HTR-8/SVneo (cell line): ENCODE results near the gene WDR82.

Experiments
- DNase-seq: peaks from one replicate; pipeline ENCODE4 v3.0.0; 2011; ENCODE audit warnings: low spot score, mixed read lengths; ENCODE audit not compliant: insufficient read length
- FAIRE-seq: peaks from 2 replicates; lab custom pipeline; 2011; peaks lifted over from hg19 to GRCh38; lab: Jason Lieb, UNC

WDR82 gene

DNA sequence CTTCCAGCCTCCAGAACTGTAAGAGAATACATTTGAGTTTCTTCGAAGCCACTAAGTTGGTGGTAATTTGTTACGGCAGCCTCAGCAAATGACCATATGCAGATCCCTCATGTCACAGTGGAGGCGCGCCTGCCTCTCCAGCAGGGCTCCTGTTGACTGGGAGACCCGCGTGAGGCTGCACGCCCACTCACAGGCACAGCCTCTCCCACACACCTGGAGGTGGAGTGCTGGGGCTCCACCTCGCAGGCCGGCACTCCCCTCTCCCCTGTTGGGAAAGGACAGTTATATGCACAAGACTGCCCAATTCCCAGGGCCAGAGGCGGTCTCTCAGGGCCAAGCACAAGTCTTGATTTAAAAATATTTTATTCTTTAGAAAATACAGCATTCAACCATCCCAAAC lies 50.2 kb downstream of the WDR82 start:
- FAIRE-seq = no peak
- DNase-seq = no peak

DNA sequence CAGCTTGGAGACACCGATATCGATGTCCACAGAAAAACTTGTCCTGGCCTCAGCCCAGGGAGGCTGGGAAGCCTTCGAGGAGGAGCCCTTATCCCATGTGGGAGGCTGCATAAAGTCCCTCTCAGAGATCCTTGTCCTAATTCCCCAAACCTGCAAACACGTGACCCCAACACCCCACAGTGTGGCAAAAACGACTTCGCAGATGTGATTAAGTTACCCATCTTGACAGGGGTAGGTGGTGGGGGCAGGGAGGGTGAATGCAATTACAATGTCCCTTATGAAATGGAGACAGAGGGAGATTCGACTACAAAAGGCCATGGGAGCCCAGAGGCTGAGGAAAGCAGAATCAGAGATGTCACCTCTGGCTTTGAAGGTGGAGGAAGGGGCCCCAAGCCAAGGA lies 50.7 kb downstream of the WDR82 start:
- DNase-seq (no peak), FAIRE-seq (no peak)

DNA sequence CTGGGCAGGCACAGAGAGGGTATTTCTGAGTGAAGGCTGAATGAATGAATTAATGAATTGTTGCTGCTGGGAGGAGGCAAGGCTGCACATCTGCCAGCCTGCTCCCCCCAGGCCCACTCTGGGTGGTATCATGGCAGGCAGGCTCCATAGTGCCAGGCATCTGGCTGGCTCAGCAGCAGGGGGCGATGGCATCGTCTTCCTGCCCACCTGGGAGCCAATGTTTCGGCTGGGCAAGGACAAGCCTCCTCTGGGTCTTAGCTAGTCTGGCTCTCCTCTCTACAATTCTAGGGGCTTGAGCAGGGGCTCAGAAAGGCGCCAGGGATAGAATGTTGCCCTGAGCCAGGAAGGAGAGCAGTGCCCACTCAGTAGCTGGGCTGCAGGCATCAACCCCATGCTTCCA lies 51.3 kb downstream of the WDR82 start:
- peak; percentile 69 for FAIRE-seq
- no peak for DNase-seq

DNA sequence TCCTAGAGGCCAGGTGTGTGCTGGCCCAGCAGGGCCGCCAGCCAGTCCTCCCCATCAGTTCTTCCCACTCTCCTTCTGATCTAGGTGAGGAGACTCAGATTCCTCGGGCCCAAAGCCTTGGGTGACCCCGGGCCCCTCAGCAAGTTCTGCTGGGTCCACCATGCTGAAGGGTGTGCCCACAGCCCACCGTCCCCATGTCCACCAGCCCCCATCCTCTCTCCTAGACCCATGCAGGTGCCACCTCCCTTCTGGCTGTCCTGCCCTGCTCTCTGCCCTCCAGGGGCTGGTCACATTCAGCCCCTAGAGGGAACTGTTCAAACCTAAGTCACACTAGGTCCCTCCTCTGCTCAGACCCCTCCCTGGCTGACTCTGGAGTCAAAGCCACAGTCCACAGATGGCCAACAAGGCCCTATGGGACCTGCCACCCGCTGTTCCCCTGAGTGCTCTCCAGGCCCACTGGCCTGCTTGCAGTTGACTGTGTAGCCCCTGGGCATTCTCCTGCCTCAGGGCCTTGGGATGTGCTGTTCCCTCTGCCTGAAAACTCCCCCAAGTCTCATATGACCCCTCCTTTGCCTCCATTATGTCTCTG lies 52.1 kb downstream of the WDR82 start:
- no peak for DNase-seq
- no peak for FAIRE-seq

DNA sequence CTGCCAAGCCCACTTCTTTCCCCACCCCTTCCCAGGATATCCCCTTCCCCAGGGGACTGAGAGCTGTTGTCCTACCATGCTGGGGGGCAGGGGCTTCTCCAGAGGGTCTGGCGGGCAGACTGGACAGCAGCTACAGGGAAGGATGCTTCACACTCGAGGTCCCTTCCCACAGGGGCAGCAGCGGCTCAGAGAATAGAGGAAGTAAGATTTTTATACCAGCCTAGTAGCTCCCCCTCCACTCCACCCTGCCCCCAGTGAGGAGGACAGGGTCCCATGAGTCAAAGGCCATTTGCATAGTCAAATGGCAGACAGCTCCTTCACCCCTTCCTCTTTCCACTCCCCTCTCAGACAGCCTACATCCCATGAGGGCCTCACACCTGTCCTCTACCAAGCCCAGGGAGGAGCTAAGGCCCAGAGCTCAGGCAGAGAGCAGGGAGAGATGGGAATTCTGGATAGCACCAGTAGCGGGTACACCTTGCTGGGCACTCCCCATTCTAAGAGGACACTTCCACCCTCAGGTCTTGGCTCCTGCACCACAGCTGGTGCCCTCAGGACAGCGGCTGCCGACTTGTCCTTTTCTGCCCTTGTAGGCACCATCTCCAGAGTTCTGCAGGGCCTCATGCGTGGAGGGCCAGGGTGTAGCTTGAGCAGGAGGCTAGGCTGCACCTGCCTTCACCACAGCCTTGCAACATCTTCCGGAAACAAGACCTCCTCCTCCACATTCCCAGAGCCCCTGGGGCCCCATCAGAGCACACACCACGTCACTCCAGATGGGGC lies 52.8 kb downstream of the WDR82 start, which contains the start of gene TLR9:
TLR9 (minus strand) TSS at position 194 of the 777 bp plus-strand sequence; CDS start at position 78, 116 bp downstream.
- FAIRE-seq (peak; percentile 38), DNase-seq (no peak)

DNA sequence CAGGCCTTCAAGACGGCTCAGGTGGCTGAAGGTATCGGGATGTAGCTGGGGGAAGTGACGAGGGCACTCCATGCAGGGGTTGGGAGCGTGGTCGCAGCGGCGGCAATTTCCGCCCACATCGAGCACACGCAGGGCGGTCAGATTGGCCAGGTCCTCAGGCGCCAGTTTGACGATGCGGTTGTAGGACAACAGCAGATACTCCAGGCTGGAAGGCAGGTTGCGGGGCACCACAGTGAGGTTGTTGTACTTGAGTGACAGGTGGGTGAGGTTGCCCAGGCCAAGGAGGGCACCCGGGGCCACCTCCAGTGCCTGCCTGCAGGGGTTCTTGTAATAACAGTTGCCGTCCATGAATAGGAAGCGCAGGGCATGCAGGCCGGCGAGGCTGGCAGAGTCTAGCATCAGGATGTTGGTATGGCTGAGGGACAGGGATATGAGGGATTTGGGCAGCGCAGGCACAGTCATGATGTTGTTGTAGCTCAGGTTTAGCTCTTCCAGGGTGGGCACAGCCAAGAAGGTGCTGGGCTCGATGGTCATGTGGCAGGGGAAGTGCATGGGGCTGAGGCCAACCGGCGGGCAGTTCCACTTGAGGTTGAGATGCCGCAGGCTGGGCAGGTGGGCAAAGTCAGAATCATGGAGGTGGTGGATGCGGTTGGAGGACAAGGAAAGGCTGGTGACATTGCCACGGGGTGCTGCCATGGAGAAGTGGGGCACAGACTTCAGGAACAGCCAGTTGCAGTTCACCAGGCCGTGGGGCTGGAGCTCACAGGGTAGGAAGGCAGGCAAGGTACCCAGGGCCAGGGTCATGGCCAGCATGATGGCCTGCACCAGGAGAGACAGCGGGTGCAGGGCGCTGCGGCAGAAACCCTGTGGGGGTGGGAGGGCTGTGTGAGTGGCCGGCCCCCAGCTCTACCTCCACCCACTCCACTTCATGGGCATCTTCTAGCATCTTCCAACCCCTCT lies 54.7 kb downstream of the WDR82 start:
- no peak for DNase-seq
- FAIRE-seq = peak; percentile 23

DNA sequence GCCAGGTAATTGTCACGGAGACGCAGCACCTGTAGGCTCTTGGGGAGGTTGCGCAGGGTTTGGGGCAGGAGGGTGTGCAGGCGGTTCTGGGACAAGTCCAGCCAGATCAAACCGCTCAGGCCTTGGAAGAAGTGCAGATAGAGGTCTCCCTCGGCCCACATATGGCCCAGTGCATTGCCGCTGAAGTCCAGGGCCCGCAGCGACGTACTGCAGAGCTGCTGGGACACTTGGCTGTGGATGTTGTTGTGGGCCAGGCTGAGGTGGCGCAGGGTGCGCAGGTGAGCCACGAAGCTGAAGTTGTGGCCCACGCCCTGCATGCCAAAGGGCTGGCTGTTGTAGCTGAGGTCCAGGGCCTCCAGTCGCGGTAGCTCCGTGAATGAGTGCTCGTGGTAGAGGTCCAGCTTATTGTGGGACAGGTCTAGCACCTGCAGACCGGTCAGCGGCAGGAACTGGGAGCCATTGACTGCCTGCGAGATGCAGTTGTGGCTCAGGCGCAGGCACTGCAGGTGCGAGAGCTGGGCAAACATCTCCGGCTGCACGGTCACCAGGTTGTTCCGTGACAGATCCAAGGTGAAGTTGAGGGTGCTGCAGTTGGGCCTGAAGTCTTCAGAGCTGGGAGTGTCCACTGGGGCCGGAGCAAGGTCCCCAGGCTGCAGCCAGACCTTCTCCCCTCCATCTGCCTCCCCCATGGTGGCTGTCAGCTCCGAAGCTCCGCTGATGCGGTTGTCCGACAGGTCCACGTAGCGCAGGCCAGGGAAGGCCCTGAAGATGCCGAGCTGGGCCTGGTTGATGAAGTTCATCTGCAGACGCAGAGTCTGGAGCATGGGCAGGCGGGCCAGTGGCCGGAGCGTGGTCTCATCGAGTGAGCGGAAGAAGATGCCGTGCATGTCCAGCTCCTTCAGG lies 55.9 kb downstream of the WDR82 start:
- DNase-seq = no peak
- no peak for FAIRE-seq

DNA sequence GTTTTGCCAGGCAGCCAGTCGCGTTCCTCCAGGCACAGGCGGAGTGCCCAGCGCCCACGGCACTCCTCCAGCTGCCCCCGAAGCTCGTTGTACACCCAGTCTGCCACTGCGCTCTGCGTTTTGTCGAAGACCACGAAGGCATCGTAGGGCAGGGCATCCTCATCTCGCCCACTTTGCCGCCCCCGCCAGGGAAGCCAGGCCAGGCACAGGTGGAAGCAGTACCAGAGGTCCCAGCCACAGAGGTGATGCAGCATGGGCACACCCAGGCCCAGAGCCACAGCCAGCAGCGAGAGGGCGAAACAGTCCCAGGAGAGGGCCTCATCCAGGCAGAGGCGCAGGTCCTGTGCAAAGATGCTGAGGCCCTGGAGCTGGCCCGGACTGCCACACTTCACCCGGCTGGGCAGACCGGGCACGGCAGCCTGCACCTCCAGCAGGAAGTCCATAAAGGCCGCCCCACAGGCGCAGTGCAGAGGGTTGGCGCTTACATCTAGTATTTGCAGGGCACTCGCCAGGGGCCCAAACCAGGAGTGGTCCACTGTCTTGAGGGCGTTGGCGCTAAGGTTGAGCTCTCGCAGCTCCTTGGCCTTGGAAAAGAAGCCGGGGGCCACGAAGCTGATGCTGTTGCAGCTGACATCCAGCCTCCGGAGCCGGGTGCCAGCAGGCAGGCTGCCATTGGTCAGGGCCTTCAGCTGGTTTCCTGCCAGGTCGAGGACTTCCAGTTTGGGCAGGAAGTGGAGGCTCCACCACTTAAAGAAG lies 56.7 kb downstream of the WDR82 start:
- FAIRE-seq = peak; percentile 44

DNA sequence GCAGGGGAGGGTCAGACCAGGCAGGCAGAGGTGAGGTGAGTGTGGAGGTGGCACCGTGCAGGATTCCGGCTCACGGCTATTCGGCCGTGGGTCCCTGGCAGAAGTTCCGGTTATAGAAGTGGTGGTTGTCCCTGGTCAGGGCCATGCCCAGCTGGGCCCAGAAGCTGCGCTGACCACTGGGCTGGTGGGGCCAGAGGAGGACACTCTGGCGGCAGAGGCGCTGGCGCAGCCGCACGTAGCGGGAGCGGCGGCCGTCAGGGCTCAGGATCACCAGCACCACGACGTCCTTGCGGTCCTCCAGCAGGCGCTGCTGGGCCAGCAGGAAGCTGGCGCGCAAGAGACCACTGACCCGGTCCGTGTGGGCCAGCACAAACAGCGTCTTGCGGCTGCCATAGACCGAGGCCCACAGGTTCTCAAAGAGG lies 57.3 kb downstream of the WDR82 start:
- FAIRE-seq = no peak
- DNase-seq = no peak

More for the DNA sequence above, 56.7 kb downstream of the WDR82 start:
- DNase-seq = no peak

DNA sequence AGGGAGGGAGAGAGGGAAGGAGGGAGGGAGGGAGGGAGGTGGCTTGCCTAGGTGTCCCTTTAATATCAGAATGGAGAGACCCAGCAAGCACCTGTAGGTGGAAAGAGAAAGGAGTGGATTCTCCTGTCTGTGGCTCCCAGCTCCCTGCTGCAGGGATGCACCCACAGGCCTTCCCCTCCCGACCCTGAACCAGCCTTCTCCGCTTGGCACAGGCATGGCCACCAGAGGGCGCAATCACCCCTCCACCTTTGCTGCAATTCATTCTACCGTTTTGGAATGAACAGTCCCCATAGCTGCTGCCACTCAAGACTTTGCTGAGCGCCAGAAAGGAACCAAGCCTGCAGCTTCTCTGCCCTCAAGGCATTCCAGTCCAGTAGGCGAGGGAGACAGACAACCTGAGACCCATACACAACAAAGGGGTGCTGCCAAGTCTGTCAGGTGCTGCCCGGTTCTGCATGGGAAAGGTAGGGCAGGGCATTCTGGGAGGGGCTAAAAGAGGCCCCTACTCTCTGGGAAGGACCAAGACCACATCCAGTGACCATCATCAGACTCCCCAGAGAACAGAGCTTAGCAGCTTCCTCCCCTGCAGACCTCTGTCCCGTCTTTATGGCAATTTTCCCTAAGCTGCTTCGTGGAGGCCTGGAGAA lies 57.9 kb downstream of the WDR82 start:
- FAIRE-seq = peak; percentile 98
- peak; percentile 90 for DNase-seq

DNA sequence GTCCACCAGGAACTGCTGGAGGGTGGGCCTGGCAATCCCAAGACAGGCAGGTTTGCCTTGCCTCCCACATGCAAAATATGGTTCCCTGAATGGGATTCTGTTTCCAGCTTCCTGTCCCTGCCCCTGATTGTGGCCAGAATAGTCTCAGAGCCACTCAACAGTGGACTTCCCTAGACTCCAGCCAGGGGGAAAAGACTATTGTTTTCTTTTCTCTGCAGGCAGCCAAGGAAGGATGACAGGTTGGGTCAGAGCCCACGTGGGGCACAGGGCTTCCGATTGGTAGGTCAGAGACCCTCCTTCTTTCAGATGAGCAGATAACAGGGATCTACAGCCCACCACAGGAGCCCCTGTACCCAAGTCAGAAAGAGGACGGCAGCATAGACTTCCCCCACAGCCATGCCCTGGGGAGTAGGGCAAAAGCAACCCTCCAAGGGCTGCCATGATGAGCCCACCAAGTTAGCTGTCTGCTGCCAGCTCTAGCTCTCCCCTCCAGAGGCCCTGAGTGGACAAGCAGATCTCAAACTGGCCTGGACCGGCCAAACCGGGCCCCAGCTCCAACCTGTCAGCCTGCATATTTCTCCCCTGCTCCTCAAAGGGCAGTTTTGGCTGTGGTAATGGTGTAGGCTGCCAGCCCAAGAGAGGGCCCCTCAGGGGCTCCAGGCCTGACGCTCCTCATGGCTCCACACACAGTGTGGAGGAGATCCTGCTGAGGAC lies 59.4 kb downstream of the WDR82 start:
- no peak for FAIRE-seq
- DNase-seq = no peak

DNA sequence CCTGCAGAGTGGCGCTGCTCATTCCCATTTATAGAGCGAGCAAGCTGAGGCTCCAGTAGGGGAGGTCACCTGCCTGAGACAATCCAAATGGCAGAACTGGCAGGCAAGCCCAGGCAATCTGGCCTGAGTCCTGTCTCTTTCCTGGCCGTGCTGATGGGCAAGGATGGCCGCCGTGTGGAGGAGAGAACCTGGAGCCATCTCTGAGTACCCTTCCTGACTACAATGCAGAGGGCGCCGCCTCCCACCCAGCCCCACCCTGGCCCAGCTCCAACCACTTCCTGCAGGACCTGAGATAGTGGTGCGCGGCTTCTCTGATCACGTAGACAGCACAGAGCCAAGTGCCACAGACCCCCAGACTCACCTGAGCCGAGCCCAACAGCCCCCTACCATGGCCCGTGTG lies 60.0 kb downstream of the WDR82 start:
- FAIRE-seq = no peak
- no peak for DNase-seq

DNA sequence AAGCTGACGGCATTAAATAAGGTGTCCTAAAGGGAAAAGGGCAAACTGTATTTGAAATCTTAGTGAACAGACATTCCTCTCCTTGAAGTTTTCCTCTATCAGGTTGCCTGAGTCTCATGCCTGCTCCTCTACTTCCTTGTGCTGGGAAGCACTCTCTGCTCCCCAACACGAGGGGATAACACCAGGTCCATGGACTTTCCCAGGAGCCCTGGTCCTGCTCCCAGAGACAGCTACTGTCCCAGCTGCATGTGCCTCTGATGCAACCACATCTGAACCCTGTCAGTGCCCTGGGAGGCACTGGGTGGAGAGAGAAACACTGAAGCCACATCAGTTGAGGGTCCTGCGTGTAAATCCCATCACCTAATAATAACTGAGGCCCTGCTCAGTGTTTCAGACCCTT lies 60.4 kb downstream of the WDR82 start:
- no peak for DNase-seq
- FAIRE-seq = no peak

DNA sequence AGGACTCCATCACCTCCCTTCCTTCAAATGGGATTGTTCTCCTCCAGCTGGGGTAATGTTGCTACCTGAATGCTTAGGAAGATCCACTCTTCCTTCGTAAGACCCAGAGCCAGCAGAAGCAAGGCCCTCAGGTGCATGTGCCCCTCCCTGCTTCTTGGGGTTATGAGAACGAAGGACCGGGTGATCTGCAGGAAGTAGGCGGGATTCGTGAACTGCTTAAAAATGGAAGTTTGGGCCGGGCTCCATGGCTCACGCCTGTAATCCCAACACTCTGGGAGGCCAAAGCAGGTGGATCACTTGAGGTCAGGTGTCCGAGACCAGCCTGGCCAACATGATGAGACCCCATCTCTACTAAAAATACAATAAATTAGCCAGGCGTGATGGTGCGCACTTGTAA lies 61.0 kb downstream of the WDR82 start:
- FAIRE-seq = no peak

DNA sequence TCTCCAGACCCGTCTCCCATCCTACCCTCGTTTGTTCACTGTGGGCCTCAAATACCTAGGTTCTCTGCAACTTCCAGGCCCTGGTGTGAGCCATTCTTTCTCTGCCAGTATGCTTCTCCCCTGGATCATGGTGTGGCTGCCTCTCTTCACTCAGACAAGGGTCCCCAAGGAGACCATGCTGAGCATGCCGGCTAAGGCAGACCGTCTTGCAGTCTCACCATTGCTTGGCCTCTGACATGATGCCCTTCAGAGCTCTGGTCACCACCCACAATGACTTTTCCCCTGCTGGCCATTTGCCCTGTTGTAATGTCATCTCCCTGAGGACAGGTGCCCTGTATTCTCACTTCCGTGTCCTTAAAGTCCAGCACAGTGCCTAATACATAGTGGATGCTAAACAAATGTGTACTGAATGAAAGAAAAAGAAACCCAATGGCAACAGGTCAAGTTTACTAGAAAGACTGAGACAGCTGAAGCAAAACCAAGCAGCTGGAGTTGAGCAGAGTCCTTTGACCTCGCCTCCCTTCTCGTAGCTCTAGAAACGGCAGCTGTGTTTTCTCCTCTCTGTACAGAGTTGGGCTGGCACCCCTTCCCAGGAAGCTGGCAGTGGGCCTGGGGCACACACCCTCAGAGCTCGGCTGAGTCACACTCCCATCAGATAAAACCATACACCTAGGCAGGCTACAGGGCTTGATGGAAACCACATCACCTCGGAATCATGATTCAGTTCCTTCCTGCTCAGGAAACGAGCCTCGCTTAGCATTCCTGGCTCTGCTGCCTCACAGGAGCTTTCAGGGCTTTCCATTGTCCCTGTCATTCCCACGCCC lies 61.7 kb downstream of the WDR82 start:
- DNase-seq (peak; percentile 77), FAIRE-seq (peak; percentile 54)

More for the DNA sequence above, 61.0 kb downstream of the WDR82 start:
- DNase-seq = no peak

DNA sequence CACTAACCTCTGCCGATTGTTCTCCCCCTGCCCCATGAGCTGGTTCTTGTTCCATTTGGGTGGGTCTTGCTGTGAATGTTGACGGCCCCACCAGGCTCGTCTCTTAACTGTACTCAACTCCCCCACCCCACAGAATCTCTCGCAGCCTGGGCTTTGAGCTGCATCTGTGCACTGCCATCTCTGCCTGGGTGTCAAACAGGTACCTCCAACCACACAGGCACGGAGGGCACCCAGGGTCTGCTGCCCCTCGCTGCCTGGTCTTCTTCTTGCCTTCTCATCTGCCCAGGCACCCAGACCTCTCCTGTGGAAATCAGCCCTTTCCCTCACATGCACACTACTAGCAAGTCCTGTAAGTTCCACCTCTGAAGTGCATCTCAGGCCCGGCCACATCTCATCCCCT lies 63.1 kb downstream of the WDR82 start:
- DNase-seq = no peak
- FAIRE-seq = no peak

DNA sequence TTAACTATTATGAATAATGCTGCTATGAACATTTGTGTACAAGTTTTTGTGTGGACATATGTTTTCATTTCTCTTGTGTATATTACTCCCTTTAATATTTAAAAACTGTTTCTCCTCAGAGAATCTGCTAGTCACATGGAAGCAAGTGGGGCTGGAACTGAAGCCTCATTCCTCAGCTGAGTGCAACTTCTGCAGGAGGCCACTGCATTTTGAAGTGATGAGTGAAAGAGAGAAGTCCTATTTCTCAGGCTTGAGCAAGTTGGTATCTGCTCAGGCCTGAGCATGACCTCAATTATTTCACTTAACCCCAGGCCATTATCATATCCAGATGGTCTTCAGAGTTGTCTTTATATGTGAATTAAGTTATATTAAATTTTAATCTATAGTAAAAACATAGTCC lies 64.5 kb downstream of the WDR82 start:
- FAIRE-seq (no peak), DNase-seq (no peak)
